ENCODE data around the gene ERC1.
"Not testable (repeated sequence)": the region's sequence is repeated elsewhere in the genome, so short reads cannot be mapped to it uniquely, and the experiment has no call there.

Gene ERC1

DNA sequence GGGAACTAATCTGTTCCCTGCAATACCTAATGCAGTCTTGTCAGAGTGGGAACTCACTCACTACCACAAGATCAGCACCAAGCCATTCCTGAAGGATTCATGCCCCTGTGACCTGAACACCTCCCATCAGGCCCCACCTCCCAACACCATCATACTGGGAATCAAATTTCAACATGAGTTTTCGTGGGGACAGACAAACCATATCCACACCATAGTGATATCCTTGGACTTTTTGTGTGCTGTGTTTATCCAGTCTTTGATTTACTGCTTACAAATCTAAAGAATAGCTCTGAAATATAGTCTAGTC is 359.9 kb downstream of the ERC1 start:
- DNase-seq (ENCODE audit: low read depth in 2 of 2), result no peak

DNA sequence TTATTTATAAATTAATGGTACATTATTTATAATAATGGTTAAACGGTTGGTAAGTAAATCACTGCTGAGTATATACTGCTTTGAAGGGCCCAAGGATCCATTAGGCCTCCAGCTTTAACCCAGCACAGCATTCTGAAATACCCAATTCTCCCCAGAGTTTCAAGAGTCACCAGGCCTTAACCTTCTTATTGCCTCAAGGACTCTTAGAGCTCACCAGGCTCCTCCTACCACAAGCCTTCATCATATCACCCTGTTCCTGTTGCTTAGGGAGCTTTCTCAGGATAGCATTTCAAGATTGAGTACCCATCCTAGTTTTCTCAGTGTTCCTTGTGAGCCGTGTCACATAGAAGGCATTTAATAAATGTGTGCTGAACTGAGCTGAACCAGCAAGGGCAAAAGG is 360.9 kb downstream of the ERC1 start:
- no peak for DNase-seq (ENCODE audit: low read depth in 2 of 2)

DNA sequence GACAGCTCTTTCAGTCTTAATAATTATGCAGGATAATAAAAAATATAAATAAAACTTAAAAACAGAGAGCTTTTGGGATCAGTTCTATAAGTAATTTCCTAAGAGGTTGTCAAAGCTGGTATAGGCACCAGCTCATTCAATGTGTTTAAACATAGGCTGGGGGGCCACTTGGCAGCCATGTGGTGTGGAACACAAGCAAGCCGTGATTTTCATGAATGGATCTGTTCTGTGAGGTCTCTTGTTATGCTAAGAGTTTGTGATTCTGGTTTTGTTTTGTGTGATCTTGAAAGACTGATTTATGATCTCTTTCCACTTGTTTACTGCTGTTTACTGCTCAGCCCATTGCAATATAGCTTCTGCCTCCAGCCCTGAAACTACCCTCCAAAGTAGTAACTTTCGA is 362.4 kb downstream of the ERC1 start:
- DNase-seq (ENCODE audit: low read depth in 2 of 2), result no peak

DNA sequence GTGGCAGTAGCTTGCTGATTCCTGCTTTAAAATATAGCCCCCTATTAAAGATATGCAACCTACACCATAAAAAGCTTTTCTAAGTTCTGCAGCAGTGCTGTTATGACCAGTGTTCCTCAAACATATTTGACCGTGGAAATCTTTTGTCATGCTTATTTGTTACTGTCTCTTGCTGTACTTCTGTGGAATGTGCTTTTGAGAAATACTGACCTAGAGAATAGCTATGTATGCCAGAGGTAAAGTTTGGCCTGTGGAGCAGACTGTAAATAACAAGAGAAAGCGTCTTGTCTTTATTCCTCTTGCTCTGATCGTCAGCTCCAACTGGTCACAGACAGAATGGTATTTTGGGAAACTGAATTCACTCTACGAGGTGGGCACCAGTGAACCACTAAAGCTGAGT is 364.4 kb downstream of the ERC1 start:
- no peak for DNase-seq (ENCODE audit: low read depth in 2 of 2)

DNA sequence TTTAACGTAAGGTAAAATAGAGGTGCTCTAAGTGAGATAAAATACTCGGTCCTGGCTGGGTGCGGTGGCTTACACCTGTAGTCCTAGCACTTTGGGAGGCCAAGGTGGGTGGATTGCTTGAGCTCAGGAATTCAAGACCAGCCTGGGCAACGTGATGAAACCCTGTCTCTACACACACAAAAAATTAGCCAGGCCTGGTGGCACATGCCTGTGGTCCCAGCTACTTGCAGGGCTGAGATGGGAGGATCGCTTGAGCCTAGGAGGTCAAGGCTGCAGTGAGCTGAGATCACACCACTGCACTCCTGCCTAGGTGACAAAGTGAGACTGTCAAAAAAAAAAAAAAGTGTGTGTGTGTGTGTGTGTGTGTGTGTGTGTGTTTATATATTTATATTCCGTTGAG is 364.8 kb downstream of the ERC1 start:
- not testable (repeated sequence) for DNase-seq (ENCODE audit: low read depth in 2 of 2)

DNA sequence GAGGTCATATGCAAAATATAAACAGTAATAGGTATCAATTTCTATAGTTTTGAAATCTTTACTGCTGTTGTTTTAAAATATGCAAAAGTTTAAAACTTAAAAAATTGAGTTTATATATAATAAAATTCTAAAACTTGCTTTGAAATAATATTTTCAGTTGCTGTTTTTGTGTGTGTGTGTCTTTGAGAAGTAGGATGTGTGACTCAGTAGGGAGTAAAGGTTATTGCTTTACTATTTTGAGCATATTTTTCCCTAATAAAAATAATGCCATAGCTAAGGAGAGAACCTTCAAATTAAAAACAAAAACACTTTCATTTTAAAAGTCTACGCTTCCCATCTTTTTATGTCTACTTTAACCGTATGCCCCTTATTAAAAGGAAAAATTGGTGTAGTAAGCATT is 365.3 kb downstream of the ERC1 start:
- DNase-seq (ENCODE audit: low read depth in 2 of 2), result no peak

DNA sequence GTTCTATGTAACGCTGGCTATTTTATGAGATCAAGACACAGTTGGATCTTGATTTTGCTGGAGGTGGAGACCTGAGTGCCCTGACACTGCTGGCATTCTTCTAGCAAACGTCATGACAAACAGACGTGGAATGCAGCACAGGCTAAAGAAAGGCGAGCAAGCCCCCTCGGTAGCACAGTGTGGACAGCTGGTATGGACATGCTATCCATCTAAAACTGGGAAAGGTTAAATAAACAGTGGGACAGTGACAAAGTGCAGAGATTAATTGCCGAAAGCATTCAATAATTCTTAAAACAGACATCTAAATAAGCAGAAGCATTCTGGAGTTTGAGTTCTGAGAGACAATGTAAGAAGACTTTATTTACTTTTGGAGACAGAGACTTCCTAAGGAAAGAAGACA is 366.1 kb downstream of the ERC1 start:
- DNase-seq (ENCODE audit: low read depth in 2 of 2), result no peak

DNA sequence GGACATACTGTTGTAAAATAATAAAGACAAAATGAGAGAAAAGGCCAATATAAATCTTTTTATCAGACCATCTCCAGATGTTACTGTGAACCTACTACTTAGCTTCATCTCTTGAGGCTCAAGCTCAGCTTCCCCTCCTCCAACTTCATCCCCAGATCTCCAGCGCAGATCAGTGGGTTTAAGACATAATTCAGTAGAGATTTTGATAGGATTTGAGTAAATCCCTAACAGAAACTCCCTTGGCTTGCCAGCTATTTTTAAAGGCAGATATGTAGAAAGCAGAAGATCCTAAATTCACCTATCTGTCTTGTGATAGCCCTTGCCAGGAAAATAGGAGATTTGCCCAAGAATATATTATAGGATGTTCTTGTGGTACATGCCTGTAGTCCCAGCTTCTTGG is 366.7 kb downstream of the ERC1 start:
- no peak for DNase-seq (ENCODE audit: low read depth in 2 of 2)

DNA sequence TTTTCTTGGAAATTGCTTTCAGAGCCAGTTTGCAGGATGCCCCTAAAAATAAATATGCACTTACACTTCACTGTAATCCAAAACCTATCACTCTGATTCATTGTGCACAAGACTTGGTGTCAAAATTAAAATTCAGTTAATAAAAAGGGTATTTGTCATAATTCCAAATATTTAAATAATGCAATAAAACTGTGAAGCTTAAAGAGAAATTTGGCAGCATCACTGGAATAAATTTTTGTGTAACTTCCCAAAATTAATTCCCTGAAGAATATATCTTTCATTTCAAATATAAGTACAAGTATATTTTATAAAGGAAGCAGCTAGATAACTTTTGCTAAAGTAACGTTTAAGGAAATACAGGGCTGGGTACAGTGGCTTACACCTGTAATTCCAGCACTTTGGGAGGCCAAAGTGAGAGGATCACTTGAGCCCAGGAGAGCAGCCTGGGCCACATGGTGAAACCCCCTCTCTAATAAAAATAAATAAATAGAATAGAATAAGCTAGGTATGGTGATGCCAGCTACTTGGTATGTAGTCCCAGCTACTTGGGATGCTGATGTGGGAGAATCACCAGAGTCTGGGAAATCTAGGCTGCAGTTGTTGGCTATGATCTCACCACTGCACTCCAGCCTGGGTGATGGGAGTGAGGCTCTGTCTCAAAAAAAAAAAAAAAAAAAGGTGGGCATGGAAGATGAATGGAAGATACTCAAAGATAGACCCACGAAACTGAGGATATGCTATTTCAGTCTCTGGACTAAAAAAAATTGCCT is 369.6 kb downstream of the ERC1 start:
- no peak for DNase-seq (ENCODE audit: low read depth in 2 of 2)

DNA sequence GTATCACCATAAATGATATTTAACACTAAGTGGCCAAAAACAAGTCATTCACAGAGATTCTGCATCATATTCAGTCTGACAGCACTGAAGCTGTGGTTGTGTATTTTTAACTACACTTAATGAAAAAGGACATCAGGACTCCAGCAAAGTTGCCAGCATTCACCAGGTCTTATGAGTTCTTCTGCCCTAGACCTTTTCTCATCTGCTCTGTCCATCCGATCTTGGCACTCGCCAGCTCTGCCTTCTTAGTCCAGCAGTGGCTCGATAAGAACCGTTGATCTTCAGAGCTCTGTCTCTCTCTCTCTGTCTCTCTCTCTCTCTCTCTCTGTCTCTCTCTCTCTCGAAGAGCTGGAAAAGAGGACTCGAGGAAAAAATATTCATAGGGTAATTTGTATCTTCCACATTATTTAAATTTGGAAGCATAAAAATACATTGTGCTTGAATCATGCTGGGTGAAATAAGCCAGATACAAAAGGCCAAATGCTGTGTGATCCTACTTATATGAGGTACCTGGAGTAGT is 371.2 kb downstream of the ERC1 start:
- DNase-seq (ENCODE audit: low read depth in 2 of 2), result no peak

DNA sequence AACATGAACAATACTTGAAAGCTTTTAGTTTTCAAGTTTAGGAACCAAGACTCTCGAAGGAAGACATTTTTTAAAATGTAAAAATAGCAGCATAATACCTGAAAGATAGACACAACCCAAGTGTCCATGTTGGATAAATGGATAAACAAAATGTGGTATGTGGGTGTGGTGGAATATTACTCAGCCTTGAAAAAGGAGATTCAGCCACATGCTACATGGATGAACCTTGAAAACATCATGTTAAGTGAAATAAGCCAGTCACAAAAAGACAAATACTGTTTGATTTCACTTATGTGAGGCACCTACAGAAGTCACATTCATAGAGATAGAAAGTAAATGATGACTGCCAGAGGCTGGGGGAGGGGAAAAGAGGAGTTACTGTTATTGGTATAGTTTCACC is 374.7 kb downstream of the ERC1 start:
- no peak for DNase-seq (ENCODE audit: low read depth in 2 of 2)

DNA sequence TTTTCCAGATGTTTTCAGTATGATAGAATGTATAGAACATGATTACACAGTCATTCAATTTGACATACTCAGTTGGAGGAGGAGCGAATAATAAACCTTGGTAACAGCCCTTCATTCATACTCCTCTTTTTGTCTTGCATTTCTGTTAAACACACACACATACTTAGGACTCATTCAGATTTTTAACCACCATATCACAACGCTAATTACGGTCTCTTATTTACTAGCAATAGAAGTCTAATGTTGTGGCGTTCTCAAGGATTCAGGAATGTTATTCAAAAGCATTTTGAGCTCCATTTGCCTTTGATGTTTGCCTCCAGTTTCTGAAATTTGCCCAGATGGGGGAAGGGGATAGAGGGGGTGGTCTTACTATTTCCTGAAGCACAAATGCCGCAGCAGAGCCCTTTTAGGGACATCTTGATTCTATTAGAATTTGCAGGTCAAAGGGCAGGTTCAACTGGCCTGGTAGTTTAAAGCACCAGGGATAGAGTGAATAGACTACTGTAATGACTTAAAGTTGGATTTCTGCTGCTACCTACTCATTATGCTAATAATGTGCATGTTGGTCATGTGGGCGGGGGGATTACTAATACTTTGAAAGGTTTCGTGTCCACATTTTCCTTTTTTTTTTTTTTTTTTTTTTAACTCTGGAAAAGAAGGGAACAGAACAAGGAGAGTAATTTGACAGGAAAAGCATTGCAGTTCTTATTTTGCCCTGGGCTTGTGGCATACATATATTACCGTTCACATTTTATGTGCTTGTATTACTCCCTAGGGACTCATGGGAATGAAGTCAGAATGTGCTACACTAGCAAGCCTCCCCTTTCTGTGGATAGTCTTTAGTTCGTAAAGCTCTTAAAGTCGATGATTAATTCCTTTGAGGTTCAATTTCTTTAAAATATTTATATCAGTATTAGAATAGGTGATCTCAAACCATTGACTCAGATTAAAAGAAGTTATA is 376.6 kb downstream of the ERC1 start:
- DNase-seq (ENCODE audit: low read depth in 2 of 2), result no peak

DNA sequence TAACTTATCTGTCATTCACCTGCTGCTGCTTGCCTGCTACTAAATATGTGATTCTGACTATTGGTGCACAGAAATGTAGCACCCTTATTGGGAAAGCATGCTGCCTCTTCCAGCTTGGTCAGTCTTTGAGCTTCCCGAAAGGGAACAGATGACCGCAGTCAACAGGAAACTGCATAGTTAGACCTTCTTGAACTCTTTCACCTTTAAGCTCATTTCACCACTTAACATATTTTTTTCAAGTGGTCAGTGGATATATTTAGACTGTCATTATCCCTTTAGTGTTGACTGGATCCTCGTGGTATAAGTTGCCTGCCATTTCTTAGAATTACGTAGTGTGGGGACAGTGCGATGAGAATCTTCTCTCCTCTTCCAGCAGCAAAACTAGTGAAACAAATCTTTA is 378.4 kb downstream of the ERC1 start:
- no peak for DNase-seq (ENCODE audit: low read depth in 2 of 2)

DNA sequence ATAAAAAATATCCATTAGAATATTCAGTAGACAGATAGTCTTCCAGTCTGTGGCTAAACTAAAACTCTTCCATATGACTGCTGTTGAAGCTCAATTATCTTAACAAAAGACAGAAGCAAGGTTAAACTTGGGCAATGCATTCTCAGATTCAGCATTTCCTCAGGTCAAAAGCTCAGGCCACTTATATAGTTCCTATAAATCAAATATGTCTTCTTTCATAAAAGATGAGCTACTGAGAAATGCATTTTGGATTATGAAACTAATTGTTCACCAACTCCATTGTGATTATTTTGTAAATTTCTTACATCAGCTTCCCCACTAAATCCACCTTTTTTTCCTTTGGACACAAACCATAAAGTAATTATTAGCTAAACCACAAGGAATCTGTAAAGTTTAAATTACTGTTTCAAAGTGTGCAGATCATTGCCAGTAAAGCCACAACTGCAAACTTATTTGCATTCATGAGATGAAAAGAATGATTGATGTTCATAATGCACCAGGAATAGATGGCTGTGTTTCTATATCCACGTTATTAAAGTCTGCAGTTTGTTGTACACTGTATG is 379.0 kb downstream of the ERC1 start:
- DNase-seq (ENCODE audit: low read depth in 2 of 2), result no peak

DNA sequence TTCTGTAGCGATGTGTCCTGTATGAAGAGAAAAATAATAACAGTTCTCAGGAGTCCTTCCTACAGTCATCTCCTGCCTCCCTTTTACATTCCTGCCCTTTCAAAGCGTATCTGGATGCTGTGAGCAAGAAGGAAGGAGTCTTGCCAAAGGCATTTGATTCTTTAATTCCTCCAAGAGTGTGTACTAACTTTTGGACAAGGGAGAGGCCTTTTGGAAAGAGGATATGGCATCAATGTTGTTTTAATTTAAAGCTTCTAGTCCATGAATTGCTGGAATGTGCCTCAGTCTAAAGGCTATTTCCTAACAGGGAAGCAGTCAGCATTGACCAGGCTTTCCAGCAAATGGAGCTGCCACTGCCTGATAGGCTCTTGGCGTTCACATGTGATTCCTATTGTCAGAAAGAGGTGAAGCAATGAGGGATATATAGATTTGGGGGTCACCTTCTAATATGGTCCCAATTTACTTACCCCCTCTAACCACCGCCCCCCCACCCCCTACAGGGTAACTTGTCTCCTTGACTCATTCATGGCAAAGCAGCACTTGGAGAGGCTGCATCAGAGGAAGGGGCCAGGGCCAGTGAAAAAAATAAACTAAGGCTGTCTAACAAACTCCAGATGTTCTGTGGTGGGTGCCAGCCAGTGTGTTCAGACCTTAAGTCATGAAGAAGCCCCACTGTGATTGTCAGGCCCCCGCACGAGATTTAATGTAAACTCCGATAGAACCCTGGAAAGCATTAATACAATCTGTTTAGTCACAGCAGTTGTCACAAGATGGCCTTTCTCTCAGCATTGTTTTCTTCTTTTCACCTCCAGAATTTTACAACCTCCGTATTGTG is 383.1 kb downstream of the ERC1 start:
- no peak for DNase-seq (ENCODE audit: low read depth in 2 of 2)

DNA sequence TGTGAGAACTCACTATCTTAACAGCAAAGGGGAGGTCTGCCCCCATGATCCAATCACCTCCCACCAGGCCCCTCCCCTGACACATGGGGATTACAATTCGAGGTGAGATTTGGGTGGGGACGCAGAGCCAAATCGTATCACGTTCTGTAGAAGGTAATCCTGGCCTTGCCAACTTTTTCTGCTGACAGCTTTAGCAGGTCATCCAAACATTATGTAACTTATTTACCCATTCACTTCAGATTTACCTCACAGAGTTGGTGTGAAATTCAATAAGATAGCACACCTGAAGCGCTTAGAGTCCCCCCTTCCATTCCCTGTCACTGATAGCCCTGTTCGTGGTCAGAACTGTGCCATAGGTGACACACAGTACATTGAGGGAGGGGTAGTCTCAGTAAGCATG is 384.3 kb downstream of the ERC1 start:
- DNase-seq (ENCODE audit: low read depth in 2 of 2), result no peak

DNA sequence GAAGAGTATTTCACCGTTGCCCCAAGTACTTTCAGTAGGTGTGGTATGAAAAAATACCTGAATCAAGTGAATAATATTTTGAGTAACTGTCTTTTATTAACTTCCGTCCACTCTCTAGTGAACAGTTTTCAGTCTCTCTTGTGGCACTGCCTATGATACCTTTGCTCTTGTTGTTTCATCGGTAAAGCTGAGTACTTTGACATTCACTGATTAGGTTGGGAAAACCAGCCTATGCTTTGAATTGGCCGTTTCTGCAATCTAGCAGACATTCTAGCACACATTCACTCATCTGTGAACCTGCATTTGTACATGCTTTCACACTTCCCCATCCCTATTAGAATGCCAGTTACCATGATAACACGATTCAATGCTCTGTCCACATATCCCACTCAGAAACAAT is 386.1 kb downstream of the ERC1 start:
- DNase-seq (ENCODE audit: low read depth in 2 of 2), result no peak

DNA sequence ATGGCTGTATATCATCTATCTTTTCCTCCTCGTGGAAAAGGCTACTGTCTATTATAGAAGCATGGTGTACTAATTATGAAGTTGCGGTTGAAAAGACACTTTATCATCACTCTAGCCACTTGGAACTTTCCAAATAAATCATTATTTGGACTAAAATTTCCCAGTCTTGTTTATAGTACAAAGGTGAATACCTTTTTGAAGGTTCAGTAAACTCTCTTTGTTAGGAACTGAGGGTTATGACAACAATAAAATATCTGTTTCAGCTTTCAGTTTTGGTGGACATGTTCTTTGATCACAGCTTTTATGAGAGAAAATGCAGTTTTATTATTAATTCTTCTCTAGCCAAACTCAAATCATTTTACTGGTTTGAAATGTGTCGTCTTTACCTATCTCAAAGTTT is 386.7 kb downstream of the ERC1 start:
- no peak for DNase-seq (ENCODE audit: low read depth in 2 of 2)

DNA sequence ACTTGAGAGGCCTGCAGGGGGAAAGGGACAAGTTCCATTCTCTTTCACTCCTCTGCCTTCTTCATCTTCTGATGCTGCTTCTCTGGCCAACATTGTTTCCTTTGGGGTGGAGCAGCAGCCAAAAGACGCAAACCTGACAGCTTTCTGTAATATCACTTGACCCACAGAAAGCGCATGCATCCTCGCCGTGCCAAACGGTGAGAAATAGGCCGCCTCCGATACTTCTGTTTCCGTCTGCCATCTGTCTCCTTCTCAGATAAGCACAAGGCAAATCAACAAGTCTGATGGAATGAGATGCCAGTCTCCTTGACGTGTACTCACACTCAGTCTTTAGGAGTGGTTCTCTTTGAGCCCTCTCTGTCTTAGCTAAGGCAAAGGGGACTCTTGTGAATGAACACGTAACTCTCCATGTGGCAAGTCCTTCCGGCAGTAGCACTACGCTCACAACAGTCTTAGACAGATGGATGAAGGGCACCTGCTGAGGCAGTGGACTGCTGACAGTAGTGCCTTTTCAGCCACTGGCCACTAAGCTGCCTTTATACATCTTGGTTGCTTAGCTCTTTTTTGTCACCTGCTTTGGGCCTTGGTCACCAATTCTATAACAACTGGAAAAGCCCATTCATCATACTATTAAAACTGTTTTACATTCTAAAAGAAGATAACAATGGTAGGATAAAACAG is 389.3 kb downstream of the ERC1 start:
- no peak for DNase-seq (ENCODE audit: low read depth in 2 of 2)

DNA sequence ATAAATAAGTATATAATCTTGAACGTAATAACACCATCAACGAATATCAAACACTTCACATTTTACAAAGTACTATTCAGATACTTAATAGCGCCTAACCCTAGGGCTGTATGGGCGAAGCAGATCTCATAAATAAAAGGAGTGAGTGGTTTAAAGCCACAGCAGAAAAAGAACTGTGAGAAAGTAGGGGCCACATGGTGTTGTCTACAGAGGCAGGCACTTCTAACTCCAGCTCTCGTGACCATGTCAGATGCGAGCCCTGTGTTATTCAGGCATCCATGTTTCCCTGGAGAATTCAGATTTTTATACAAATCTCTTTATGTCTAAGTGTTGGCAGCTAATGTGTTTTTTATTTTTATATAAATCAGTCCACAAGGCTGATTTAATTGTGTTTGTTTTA is 391.1 kb downstream of the ERC1 start:
- no peak for DNase-seq (ENCODE audit: low read depth in 2 of 2)

DNA sequence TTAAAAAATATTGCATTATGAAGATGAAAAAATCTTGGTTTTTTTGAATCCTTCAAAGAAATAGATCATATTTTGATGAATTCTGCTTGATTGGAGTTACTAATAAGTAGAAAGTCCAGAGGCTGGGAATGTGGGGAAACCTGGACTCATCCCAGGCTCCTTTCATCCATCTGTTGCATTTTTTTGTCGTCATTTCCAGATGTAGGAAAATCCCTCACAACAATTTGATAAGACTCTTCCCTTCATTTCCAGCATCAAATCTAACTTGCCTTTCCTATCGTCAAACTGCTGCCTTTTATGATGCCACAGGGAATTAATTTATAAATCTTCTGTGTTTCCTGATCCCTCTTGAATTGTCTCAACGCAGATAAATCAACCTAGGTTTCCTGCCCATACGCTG is 391.8 kb downstream of the ERC1 start:
- DNase-seq (ENCODE audit: low read depth in 2 of 2), result no peak
